Upper lobe of right lung (tissue), 1 donor: ENCODE measurements around the gene BLCAP. TPM values are rescaled to one million over a fixed set of nuclear protein-coding genes. Genes with fewer than 3 reads are reported as not detected.
"Not testable (repeated sequence)": the region's sequence is repeated elsewhere in the genome, so short reads cannot be mapped to it uniquely, and the experiment has no call there.

Source experiments
- ATAC-seq: fragments of 200-7000 bp; cut with Tn5 transposase; one replicate; pipeline ENCODE4 v1.9.1; 2020; ENCODE audit warnings: mild to moderate bottlenecking, moderate library complexity
- DNase-seq: peaks from one replicate; pipeline ENCODE4 v3.0.0-alpha.2; 2020
- H3K27ac ChIP-seq: fragments of 200-600 bp; one replicate; pipeline ENCODE4 v1.8.0; 2022
- H3K27me3 ChIP-seq: fragments of 200-600 bp; one replicate; pipeline ENCODE4 v1.8.0; 2022; ENCODE audit warnings: mild to moderate bottlenecking
- H3K36me3 ChIP-seq: fragments of 200-600 bp; one replicate; pipeline ENCODE4 v1.8.0; 2022
- H3K4me1 ChIP-seq: fragments of 200-600 bp; one replicate; pipeline ENCODE4 v1.8.0; 2022
- H3K4me3 ChIP-seq: fragments of 200-600 bp; one replicate; pipeline ENCODE4 v1.8.0; 2022; ENCODE audit warnings: mild to moderate bottlenecking
- H3K9me3 ChIP-seq: fragments of 200-600 bp; one replicate; pipeline ENCODE4 v1.8.0; 2022
- intact Hi-C: fragments of 100-400 bp; cut with DNase I; formaldehyde crosslinking; loops from one replicate; pipeline ENCODE4 v1.11.0; 2022
- total RNA-seq: library from RNA; stranded (reverse); fragmentation: NEBNext Ultra II Directional; extraction: Animal tissue kit (Norgen Biotek cat#: 25700); gene quantifications from one replicate; pipeline ENCODE4 v1.2.1, GENCODE V29; 2021
- TF ChIP-seq, protein P1 (sequence below): fragments of 200-600 bp; IDR thresholded peaks from one replicate; pipeline ENCODE4 v1.8.0; 2022; ENCODE audit warnings: antibody characterized with exemption
- donor health status: DM: no; HTN: yes; CAD: no; lungs with severe emphysema.

The BLCAP gene
- total RNA-seq, 1 donor from 2014 or later = 74.8 TPM

DNA sequence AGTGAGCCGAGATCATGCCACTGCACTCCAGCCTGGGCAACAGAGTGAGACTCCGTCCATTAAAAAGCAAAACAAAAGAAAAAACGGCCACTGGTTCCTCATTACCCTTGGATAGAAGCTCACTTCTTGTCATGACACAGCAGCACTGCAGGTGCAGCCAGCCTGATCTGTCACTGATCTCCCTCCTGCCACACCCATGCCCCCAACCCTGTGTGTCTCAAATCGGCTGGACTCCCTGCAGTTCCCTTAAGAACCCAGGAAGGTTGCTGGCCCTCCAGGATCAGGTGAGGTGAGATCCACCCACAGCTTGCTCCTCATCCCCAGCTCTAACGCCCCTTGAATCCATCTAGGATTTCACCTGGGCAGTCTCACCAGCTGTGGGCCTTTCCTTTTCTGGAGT is 32.9 kb downstream of the BLCAP start:
- ATAC-seq (no peak), DNase-seq (no peak)
- Histone ChIP-seq H3K27ac (no peak overlapping the region), H3K4me3 (no peak overlapping the region), H3K36me3 (no peaks in the 10 kb centered on the region), H3K27me3 (no peaks in the 10 kb centered on the region), H3K4me1 (no peaks in the 10 kb centered on the region), H3K9me3 (no peaks in the 10 kb centered on the region)
- TF ChIP-seq, protein P1, sequence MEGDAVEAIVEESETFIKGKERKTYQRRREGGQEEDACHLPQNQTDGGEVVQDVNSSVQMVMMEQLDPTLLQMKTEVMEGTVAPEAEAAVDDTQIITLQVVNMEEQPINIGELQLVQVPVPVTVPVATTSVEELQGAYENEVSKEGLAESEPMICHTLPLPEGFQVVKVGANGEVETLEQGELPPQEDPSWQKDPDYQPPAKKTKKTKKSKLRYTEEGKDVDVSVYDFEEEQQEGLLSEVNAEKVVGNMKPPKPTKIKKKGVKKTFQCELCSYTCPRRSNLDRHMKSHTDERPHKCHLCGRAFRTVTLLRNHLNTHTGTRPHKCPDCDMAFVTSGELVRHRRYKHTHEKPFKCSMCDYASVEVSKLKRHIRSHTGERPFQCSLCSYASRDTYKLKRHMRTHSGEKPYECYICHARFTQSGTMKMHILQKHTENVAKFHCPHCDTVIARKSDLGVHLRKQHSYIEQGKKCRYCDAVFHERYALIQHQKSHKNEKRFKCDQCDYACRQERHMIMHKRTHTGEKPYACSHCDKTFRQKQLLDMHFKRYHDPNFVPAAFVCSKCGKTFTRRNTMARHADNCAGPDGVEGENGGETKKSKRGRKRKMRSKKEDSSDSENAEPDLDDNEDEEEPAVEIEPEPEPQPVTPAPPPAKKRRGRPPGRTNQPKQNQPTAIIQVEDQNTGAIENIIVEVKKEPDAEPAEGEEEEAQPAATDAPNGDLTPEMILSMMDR = no peak
- intact Hi-C loops = no loop called here

DNA sequence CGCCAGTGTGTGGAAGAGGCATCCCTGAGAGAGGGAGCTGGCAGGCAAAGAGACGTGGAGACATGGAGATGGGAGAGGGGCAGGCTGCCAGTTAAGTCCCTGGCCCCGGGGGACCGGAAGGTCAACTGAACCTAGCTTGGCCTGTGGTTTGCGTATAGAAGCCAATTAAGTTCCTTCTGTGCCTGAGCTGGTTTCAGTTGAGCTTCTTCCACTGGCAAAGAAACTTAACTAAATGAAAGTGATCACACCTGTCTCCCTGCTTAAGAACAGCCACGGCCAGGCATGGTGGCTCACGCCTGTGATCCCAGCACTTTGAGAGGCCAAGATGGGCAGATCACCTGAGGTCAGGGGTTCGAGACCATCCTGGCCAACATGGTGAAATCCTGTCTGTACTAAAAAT is 33.4 kb downstream of the BLCAP start:
- no peak for DNase-seq
- H3K4me3 ChIP-seq = no peak overlapping the region
- no peak overlapping the region for H3K27ac ChIP-seq
- no peaks in the 10 kb centered on the region for H3K27me3 ChIP-seq
- H3K36me3 ChIP-seq = no peaks in the 10 kb centered on the region
- H3K4me1 ChIP-seq = no peaks in the 10 kb centered on the region
- H3K9me3 ChIP-seq = no peaks in the 10 kb centered on the region
- TF ChIP-seq, protein P1 = no peak
- intact Hi-C loops = no loop called here
- ATAC-seq = no peak

DNA sequence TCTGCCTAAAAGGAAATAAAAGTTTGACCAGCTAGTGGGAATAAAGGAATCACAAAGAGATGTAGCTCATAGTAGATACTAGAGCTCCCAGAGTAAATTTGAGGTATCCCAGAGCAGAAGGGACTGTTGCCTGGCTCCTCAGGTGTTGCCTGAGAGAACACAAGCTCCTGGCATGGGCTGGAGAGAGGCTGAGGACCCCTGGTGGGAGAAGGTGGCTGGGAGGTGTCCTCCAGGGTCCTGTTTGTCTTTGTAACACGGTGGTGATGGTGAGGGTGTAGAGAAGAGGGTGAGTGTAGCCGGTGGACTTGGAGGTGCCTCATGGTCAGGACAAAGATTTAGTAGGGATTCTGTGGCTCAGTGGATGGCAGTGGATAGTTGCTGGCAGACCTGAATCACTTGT is 34.7 kb downstream of the BLCAP start:
- ATAC-seq = no peak
- H3K27me3 ChIP-seq = no peaks in the 10 kb centered on the region
- intact Hi-C loops = no loop called here
- TF ChIP-seq, protein P1 = no peak
- DNase-seq = no peak
- no peaks in the 10 kb centered on the region for H3K9me3 ChIP-seq
- H3K4me3 ChIP-seq = no peak overlapping the region
- no peak overlapping the region for H3K27ac ChIP-seq
- H3K4me1 ChIP-seq = no peaks in the 10 kb centered on the region
- no peaks in the 10 kb centered on the region for H3K36me3 ChIP-seq

DNA sequence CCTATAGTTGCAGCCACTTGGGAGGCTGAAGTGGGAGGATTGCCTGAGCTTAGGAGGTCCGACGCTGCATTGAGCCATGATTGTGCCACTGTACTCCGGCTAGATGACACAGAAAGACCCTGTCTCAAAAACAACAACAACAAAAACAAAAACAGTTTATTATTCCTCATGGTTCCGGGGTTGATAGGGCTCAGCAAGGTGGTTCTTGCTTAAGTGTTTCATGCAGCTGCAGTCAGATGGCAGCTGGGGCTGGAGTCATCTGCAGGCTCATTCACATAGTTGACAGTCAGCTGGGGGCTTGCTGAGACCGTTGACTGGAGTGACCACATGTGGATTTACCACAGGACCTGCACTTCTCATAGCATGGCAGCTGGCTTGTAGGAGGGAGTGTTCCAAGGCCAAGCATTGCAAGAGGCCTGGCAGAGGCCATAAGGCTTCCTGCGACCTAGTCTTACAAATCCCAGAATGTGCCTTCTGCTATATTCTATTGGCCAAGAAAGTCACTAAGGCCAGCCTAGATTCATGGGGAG is 35.5 kb downstream of the BLCAP start:
- Histone ChIP-seq H3K36me3 (no peaks in the 10 kb centered on the region), H3K27me3 (no peaks in the 10 kb centered on the region), H3K9me3 (no peaks in the 10 kb centered on the region), H3K4me1 (no peaks in the 10 kb centered on the region), H3K27ac (no peak overlapping the region), H3K4me3 (no peak overlapping the region)
- no peak for ATAC-seq
- intact Hi-C loops = no loop called here
- TF ChIP-seq, protein P1 = no peak
- DNase-seq = no peak

DNA sequence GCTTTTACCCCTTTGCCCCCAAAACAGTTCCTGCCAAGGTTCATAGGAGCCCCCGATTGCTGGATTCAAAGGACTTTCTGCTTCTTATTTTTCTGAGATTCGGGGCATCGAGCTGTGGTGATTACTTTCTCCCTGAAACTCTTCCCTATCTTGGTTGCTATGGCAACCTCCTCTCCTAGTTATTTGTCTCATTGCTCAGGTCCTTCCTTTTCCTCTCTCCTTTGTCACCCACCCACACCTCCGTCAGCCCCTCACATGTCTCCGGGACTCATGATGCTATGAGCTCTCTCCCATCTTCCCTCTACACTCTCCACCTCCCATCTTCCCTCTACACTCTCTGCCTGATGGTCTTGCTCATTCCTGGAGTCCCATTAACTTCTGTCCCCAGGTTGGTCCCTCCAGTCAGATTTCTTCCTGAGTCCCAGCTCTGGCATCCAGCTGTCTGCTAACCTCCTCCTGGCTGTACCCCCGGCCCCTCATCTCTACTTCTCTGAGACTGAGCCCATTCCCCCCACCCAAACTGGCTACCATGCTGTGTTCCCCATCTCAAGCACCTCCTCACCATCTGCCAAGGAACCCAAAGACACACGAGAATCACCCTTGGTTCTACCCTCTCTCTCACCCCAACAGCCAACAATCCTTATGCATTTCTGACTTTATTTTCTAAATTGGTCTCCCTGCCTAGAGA is 36.9 kb downstream of the BLCAP start:
- Histone ChIP-seq H3K4me3 (no peak overlapping the region), H3K4me1 (no peaks in the 10 kb centered on the region), H3K9me3 (no peaks in the 10 kb centered on the region), H3K36me3 (no peaks in the 10 kb centered on the region), H3K27me3 (no peaks in the 10 kb centered on the region), H3K27ac (no peak overlapping the region)
- intact Hi-C loops = no loop called here
- no peak for ATAC-seq
- no peak for DNase-seq
- TF ChIP-seq, protein P1 = no peak

DNA sequence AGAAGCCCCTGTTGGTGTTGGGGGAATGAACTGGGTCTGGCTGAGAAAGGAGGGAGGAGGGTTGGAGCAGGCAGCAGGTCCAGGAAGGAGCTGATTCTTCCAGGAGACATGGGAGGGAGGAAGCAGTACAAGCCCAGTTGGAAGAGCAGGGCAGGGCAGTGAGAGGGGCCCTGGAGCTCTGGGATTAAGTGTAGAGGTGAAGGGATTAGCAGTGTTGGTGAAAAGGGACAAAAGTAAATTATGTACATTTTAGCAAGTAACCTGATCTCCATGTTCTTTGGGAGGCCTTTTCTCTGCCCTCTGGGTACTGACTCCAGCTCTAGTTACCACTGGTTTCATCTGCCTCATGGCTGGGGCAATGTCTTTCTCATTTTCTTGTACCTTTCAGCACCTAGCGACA is 41.5 kb downstream of the BLCAP start:
- H3K4me3 ChIP-seq, intact Hi-C loops, H3K36me3 ChIP-seq, H3K9me3 ChIP-seq, ATAC-seq, H3K4me1 ChIP-seq, H3K27ac ChIP-seq, H3K27me3 ChIP-seq, DNase-seq: not testable (repeated sequence)
